RCC 7860 (cell line): ENCODE measurements around the gene PARP3.
"Not testable (repeated sequence)": the region's sequence is repeated elsewhere in the genome, so short reads cannot be mapped to it uniquely, and the experiment has no call there.

Source experiments
- DNase-seq: peaks from one replicate; pipeline ENCODE4 v3.0.0-alpha.2; 2015; ENCODE audit warnings: low spot score
- FAIRE-seq: peaks from 2 replicates; lab custom pipeline; 2012; peaks lifted over from hg19 to GRCh38; lab: Jason Lieb, UNC

The PARP3 gene

GRCh38 chr3:51941798-51942602, at the start of gene PARP3, which contains the start of gene RRP9:
Gene PARP3 (plus strand): TSS chr3:51942363. CDS start chr3:51943356, 993 bp downstream.
Gene RRP9 (minus strand): TSS chr3:51941904. CDS start chr3:51941867, 37 bp downstream.
- FAIRE-seq: peak; percentile 95
- peak; percentile 99 for DNase-seq

- DNase-seq: no peak
- FAIRE-seq: no peak
Measured at GRCh38 chr3:51894391-51894790, 47.8 kb upstream of the PARP3 start.

GRCh38 chr3:51894939-51895338, 47.2 kb upstream of the PARP3 start:
- DNase-seq (no peak), FAIRE-seq (no peak)

GRCh38 chr3:51896607-51897305, 45.4 kb upstream of the PARP3 start:
- no peak for FAIRE-seq

GRCh38 chr3:51897391-51897790, 44.8 kb upstream of the PARP3 start:
- FAIRE-seq (no peak), DNase-seq (no peak)

More at GRCh38 chr3:51896607-51897305, 45.4 kb upstream of the PARP3 start:
- DNase-seq: no peak

GRCh38 chr3:51900043-51900442, 42.1 kb upstream of the PARP3 start:
- DNase-seq, FAIRE-seq: not testable (repeated sequence)

GRCh38 chr3:51902361-51902760, 39.8 kb upstream of the PARP3 start:
- DNase-seq (peak; percentile 63), FAIRE-seq (peak; percentile 79)

- DNase-seq: no peak
- no peak for FAIRE-seq
Measured at GRCh38 chr3:51904034-51904823, 37.9 kb upstream of the PARP3 start.

- FAIRE-seq: no peak
Measured at GRCh38 chr3:51908026-51908425, 34.1 kb upstream of the PARP3 start.

GRCh38 chr3:51916418-51916817, 25.7 kb upstream of the PARP3 start:
- DNase-seq (no peak), FAIRE-seq (no peak)

More at GRCh38 chr3:51908026-51908425, 34.1 kb upstream of the PARP3 start:
- DNase-seq: no peak

GRCh38 chr3:51921081-51921578, 21.0 kb upstream of the PARP3 start:
- DNase-seq: no peak
- no peak for FAIRE-seq

GRCh38 chr3:51927061-51927977, 14.8 kb upstream of the PARP3 start:
- DNase-seq: no peak
- FAIRE-seq: no peak

GRCh38 chr3:51928438-51928837, 13.7 kb upstream of the PARP3 start:
- no peak for FAIRE-seq
- no peak for DNase-seq

- FAIRE-seq: not testable (repeated sequence)
Measured at GRCh38 chr3:51928981-51929380, 13.2 kb upstream of the PARP3 start.

GRCh38 chr3:51929420-51930003, 12.7 kb upstream of the PARP3 start:
- FAIRE-seq: no peak

More at GRCh38 chr3:51928981-51929380, 13.2 kb upstream of the PARP3 start:
- not testable (repeated sequence) for DNase-seq

GRCh38 chr3:51930439-51930838, 11.7 kb upstream of the PARP3 start:
- no peak for DNase-seq
- no peak for FAIRE-seq

More at GRCh38 chr3:51929420-51930003, 12.7 kb upstream of the PARP3 start:
- no peak for DNase-seq

- no peak for DNase-seq
- no peak for FAIRE-seq
Measured at GRCh38 chr3:51931756-51932155, 10.4 kb upstream of the PARP3 start.

- FAIRE-seq (no peak), DNase-seq (no peak)
Measured at GRCh38 chr3:51932471-51933370, 9.4 kb upstream of the PARP3 start.
